ENCODE results near the gene WDPCP.

DNA sequence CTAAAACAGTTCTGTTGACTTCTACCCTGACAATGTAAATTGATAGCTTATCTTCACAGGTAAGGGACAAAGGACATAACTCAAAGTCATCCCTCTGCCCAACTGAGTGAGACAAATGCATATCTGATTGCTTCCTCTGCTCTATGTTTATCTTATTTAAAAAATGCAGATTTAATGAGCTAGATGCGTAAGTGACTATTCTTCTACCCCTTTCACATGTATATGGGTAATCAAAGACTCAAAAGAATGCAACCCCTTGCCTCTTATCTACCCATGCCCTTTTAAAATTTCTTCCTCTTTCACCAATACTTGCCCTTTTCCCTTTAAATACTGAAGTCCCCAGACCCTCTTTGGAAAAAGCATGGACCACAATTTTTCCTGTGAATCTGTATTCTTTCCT lies 253.4 kb downstream of the WDPCP start:
- TF ChIP-seq, protein P1, sequence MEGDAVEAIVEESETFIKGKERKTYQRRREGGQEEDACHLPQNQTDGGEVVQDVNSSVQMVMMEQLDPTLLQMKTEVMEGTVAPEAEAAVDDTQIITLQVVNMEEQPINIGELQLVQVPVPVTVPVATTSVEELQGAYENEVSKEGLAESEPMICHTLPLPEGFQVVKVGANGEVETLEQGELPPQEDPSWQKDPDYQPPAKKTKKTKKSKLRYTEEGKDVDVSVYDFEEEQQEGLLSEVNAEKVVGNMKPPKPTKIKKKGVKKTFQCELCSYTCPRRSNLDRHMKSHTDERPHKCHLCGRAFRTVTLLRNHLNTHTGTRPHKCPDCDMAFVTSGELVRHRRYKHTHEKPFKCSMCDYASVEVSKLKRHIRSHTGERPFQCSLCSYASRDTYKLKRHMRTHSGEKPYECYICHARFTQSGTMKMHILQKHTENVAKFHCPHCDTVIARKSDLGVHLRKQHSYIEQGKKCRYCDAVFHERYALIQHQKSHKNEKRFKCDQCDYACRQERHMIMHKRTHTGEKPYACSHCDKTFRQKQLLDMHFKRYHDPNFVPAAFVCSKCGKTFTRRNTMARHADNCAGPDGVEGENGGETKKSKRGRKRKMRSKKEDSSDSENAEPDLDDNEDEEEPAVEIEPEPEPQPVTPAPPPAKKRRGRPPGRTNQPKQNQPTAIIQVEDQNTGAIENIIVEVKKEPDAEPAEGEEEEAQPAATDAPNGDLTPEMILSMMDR (conservative IDR thresholded peaks at IDR 0.05; ENCODE audit: low read length): no peak
- no peak for TF ChIP-seq EZH2phosphoT487 (IDR thresholded peaks at IDR 0.05; ENCODE audit: borderline replicate concordance, low read depth, low read length)

All from OCI-LY7 (cell line).